Activated CD4-positive, alpha-beta T cell treated with anti-CD3 and anti-CD28 coated beads, Interleukin-2, amount 10 ng/mL, durations not matched to agents 7 days and 5 days (primary cell): ENCODE data around the gene TENM4. TPM values are rescaled to one million over a fixed set of nuclear protein-coding genes. Genes with fewer than 3 reads are reported as not detected.
A peak's percentile ranks its signal among the peaks of the same experiment; 100 is the strongest.
"Not testable (repeated sequence)": the region's sequence is repeated elsewhere in the genome, so short reads cannot be mapped to it uniquely, and the experiment has no call there.

Experiments used
- CTCF ChIA-PET: fragments of 350-600 bp; sonication (Branson Sonifier 250); formaldehyde crosslinking; loops from one replicate; lab custom pipeline; 2021; ENCODE audit warnings: antibody characterized with exemption; lab: Charles Lee
- POLR2A ChIA-PET: fragments of 350-600 bp; sonication (Branson Sonifier 250); formaldehyde crosslinking; loops from one replicate; lab custom pipeline; 2021; ENCODE audit warnings: antibody characterized with exemption; lab: Charles Lee
- DNase-seq: peaks from one replicate; pipeline ENCODE4 v3.0.0-alpha.2; 2020
- H3K27ac Mint-ChIP-seq: one replicate; pipeline ENCODE4 v1.8.0; 2021; ENCODE audit warnings: mild to moderate bottlenecking, moderate library complexity, mixed read lengths
- H3K27me3 Mint-ChIP-seq: one replicate; pipeline ENCODE4 v1.8.0; 2021; ENCODE audit warnings: mixed read lengths
- H3K36me3 Mint-ChIP-seq: one replicate; pipeline ENCODE4 v1.8.0; 2021; ENCODE audit warnings: low read depth, mixed read lengths
- H3K4me1 Mint-ChIP-seq: one replicate; pipeline ENCODE4 v1.8.0; 2021; ENCODE audit warnings: mixed read lengths
- H3K4me3 Mint-ChIP-seq: one replicate; pipeline ENCODE4 v1.8.0; 2021; ENCODE audit warnings: mild to moderate bottlenecking, moderate library complexity, mixed read lengths
- H3K9me3 Mint-ChIP-seq: one replicate; pipeline ENCODE4 v1.8.0; 2021; ENCODE audit warnings: mixed read lengths
- total RNA-seq, 2 experiments: library from RNA; stranded (reverse); gene quantifications; one replicate each; pipeline ENCODE4 v1.2.3, GENCODE V29; 2021

TENM4 gene
- total RNA-seq, 2 experiments from 2014 or later, result not detected

DNA sequence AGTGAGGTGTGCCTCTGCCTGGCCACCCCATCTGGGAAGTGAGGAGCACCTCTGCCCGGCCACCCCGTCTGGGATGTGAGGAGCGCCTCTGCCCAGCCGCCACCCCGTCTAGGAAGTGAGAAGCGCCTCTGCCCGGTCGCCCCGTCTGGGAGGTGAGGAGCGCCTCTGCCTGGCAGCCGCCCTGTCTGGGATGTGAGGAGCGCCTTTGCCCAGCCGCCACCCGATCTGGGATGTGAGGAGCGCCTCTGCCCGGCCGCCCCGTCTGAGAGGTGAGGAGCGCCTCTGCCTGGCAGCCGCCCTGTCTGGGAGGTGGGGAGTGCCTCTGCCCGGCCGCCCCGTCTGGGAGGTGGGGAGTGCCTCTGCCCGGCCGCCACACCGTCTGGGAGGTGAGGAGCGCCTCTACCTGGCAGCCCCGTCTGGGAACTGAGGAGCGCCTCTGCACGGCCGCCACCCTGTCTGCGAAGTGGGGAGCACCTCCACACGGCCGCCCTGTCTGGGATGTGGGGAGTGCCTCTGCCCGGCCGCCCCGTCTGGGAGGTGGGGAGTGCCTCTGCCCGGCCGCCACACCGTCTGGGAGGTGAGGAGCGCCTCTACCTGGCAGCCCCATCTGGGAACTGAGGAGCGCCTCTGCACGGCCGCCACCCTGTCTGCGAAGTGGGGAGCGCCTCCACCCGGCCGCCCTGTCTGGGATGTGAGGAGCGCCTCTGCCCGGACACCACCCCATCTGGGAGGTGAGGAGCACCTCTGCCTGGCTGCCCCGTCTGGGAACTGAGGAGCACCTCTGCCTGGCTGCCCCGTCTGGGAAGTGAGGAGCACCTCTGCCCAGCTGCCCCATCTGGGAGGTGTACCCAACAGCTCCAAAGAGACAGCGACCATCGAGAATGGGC, 561.5 kb downstream of the TENM4 start:
- H3K4me1 Mint-ChIP-seq, H3K27me3 Mint-ChIP-seq, POLR2A ChIA-PET, DNase-seq, CTCF ChIA-PET, H3K4me3 Mint-ChIP-seq, H3K36me3 Mint-ChIP-seq, H3K27ac Mint-ChIP-seq: not testable (repeated sequence)
- H3K9me3 Mint-ChIP-seq, result peaks cover 13% of the 10 kb centered on the region

DNA sequence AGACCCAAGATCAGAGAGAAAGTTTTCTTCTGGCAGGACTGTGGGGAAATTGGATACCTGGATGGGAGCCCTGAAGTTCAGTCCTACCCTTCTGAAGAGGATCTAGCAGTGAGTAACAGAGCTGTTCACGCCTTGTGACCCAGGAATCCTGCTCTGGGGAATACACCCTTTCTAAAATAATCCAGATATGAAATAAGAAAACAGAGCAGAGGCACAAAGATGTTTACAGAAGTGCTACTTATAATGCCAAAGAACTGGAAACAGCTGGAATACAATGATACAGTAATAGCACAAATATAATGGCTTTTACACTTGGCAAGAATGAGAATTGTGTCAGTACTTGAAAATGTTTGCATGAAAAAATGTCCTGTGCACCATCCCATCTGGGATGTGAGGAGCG, 562.2 kb downstream of the TENM4 start:
- Mint-ChIP-seq H3K27ac (no peak overlapping the region), H3K4me1 (no peaks in the 10 kb centered on the region), H3K36me3 (no peaks in the 10 kb centered on the region), H3K4me3 (no peak overlapping the region), H3K9me3 (peaks cover 13% of the 10 kb centered on the region), H3K27me3 (no peaks in the 10 kb centered on the region)
- ChIA-PET CTCF (no interaction called here), POLR2A (no interaction called here)
- no peak for DNase-seq

DNA sequence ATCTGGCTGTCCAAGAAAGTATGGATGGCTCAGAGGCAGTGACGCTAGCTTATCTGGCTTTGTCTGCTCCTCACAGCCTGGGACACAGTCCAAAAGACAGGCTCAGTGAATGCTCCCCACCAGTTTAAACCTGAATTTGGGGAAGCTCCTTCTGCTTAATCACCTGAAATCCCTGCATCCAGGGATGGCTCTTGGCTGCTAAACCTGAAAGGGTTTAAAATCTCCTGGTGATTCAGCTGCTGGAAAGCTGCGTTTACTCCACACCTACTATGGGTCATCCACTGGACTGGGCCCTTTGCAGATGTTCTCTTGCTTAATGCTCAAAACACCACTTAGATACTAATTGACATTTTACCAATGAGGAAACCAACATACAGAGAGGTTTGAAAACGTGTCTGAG, 564.2 kb downstream of the TENM4 start:
- POLR2A ChIA-PET, result no interaction called here
- CTCF ChIA-PET, result interaction anchor here (1.4 kb wide), 1 partner anchor 13 kb away, joined by 3 read pairs; no protein-coding TSS in a partner anchor
- Mint-ChIP-seq H3K27me3 (no peaks in the 10 kb centered on the region), H3K36me3 (no peaks in the 10 kb centered on the region), H3K27ac (no peak overlapping the region), H3K4me3 (no peak overlapping the region), H3K4me1 (no peaks in the 10 kb centered on the region), H3K9me3 (peaks cover 13% of the 10 kb centered on the region)
- no peak for DNase-seq

DNA sequence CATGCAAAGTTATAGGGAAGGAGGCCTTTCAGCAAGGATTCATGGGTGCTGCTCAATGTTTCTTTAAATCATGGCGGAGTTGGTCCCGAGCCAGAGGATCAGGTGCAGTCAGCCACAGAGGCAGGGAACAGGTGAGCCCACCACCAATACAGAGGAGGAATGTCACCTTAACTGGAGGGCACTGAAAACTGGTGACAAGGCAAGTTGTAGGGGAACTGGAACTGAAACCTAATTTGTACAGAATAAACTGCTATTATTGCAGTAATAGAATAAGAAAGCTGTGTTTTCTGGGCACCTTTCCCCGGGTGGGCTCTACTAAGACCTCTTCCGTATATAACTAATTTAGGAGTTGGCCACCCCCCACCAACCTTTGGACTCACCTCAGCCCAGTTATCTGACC, 570.2 kb downstream of the TENM4 start:
- no peak for DNase-seq
- Mint-ChIP-seq H3K4me1 (no peaks in the 10 kb centered on the region), H3K27me3 (peaks cover 15% of the 10 kb centered on the region), H3K9me3 (no peaks in the 10 kb centered on the region), H3K36me3 (no peaks in the 10 kb centered on the region), H3K4me3 (no peak overlapping the region), H3K27ac (no peak overlapping the region)
- POLR2A ChIA-PET, result interaction anchor here (0.6 kb wide), 1 partner anchor 16 kb away, joined by 3 read pairs; no protein-coding TSS in a partner anchor
- CTCF ChIA-PET, result no interaction called here

DNA sequence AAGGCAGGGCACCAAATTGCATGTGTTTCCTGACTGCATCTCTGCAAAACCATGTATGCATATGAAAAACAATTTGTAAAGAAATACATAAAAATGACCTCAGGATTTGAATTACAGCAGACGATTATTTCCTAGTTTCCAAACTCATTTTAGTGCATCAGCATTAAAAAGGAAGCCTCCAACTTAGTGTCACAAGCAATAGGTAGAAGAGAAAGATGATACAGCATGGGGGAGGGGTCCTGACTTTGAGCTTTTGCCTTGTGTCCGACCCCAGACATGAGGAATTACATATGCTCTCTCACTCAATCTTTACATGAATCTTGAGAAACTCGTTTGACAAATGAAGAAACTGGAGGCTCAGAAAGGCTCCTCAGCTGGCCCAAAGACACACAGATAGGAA, 571.5 kb downstream of the TENM4 start:
- H3K4me1 Mint-ChIP-seq, result no peaks in the 10 kb centered on the region
- H3K4me3 Mint-ChIP-seq, result no peak overlapping the region
- DNase-seq, result no peak
- H3K27me3 Mint-ChIP-seq, result peaks cover 15% of the 10 kb centered on the region
- H3K36me3 Mint-ChIP-seq, result no peaks in the 10 kb centered on the region
- H3K27ac Mint-ChIP-seq, result no peak overlapping the region
- no peaks in the 10 kb centered on the region for H3K9me3 Mint-ChIP-seq
- CTCF ChIA-PET, result no interaction called here
- POLR2A ChIA-PET, result no interaction called here

DNA sequence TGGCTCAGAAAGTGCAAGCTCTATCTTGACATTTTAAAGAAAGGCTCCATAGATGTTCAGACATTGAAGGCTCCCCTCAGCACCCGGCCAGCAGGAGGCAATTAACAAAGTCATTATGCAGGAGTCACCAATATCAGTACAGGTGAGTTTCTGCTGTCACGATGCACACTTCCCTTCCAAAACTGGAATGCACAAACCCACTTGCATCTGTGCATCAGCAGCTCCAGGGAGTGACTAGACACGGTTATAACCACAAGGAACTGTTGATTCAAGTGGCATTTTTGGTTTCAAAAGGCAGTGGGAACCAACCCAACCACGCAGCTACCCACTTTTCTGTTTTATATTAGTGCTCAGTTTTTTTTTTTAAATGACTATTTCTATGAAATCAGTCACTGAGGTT, 572.3 kb downstream of the TENM4 start:
- ChIA-PET CTCF (no interaction called here), POLR2A (no interaction called here)
- Mint-ChIP-seq H3K9me3 (no peaks in the 10 kb centered on the region), H3K4me1 (no peaks in the 10 kb centered on the region), H3K4me3 (no peak overlapping the region), H3K27me3 (peaks cover 15% of the 10 kb centered on the region), H3K27ac (no peak overlapping the region), H3K36me3 (no peaks in the 10 kb centered on the region)
- DNase-seq, result no peak

DNA sequence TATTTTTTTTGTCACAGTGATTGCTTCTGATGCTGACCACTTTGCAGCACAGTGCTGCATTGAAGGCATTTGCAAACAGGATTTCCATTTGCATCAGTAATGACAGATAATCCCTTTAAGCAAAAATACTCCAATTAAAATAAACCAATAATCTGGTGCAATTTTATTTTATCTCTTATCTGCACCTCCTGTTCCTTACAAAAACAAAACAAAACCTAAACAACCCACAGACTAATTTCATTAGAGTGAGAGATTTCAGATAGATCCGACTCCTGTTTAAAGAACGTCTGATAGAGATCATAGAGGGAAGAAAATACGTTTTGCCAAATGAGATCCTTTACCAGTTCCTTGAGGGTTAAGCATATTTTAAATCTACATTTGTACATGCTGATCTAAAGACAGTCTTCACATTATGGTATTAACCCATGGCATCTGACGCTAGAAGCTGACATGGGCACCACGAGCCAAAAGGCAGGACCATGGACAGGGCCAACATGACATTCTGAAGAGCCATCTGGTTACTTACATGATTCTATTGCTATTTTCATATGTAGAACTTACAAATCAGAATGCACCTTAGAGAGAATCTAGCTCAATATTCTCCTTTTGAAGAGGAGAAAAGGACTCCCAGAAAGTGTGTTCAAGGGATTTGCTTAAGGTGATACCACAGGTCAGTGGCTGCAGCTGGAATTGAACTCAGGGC, 580.0 kb downstream of the TENM4 start:
- no peak overlapping the region for H3K4me3 Mint-ChIP-seq
- ChIA-PET POLR2A (no interaction called here), CTCF (interaction anchor here (0.9 kb wide), 1 partner anchor 41 kb away, joined by 3 read pairs; no protein-coding TSS in a partner anchor)
- H3K27ac Mint-ChIP-seq, result no peak overlapping the region
- H3K9me3 Mint-ChIP-seq, result no peaks in the 10 kb centered on the region
- no peaks in the 10 kb centered on the region for H3K36me3 Mint-ChIP-seq
- peaks cover 5% of the 10 kb centered on the region for H3K27me3 Mint-ChIP-seq
- H3K4me1 Mint-ChIP-seq, result no peaks in the 10 kb centered on the region
- DNase-seq, result peak; percentile 8

DNA sequence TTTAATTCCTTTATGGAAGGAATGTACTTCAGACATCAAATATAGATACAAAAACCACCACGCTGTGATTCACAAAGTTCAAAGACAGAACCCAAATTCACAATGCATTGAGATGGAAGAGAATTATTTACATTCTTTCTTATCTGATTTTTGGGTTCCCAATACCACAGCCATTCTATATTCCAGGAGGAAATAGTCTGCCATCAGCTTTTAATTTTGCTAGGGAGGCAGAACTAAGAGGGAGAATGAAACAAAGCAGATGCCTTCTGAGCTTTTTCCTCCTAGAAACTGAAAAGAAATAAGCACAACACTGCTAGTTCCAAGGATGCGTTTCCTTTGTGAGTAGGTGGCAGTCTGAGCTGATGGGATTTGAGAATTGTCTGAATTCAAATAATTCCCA, 583.1 kb downstream of the TENM4 start:
- peaks cover 5% of the 10 kb centered on the region for H3K27me3 Mint-ChIP-seq
- no peak overlapping the region for H3K4me3 Mint-ChIP-seq
- ChIA-PET POLR2A (no interaction called here), CTCF (no interaction called here)
- no peaks in the 10 kb centered on the region for H3K36me3 Mint-ChIP-seq
- no peak for DNase-seq
- no peaks in the 10 kb centered on the region for H3K4me1 Mint-ChIP-seq
- H3K9me3 Mint-ChIP-seq, result no peaks in the 10 kb centered on the region
- no peak overlapping the region for H3K27ac Mint-ChIP-seq

DNA sequence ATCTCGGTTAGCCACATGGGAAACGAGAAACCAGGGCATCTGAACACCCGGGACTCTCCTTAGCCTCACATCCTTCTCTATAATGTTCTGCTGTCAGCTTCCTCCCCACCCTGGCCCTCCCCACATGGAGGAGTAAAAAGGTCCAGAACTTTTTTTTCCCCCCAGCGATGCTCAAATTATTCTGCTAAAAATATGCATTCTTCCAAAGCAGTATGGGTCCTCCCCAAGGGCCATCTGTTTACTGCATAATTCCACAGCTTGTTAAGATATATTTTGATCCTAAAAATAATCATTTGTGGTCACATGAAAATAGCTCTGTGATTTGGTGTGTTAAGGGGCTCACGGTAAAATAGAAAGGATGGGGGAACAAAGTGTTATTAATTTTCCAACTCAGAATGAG, 584.6 kb downstream of the TENM4 start:
- H3K9me3 Mint-ChIP-seq, result no peaks in the 10 kb centered on the region
- CTCF ChIA-PET, result no interaction called here
- no peak overlapping the region for H3K4me3 Mint-ChIP-seq
- POLR2A ChIA-PET, result no interaction called here
- DNase-seq, result no peak
- no peak overlapping the region for H3K27ac Mint-ChIP-seq
- H3K4me1 Mint-ChIP-seq, result no peaks in the 10 kb centered on the region
- peaks cover 5% of the 10 kb centered on the region for H3K27me3 Mint-ChIP-seq
- no peaks in the 10 kb centered on the region for H3K36me3 Mint-ChIP-seq

DNA sequence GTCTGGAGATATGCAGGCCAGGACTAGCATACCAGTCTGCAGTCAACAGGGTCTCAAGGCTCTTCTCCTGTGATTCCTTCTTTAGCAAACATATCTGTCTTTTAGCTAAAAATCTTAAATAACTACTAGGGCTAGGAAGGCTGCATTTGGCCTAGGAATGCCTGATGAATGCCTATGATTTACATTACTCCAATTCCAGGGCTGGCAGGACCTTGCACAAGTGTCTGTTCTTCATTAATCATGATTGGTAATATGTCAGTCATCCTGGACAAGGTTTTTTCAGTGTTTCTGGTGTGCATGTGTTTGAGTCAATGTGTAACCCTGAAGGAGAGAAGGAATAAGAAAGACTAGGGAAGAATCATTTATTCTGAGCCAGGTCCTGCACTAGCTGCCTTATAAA, 585.7 kb downstream of the TENM4 start:
- Mint-ChIP-seq H3K4me1 (no peaks in the 10 kb centered on the region), H3K36me3 (no peaks in the 10 kb centered on the region), H3K4me3 (no peak overlapping the region), H3K27ac (no peak overlapping the region), H3K9me3 (no peaks in the 10 kb centered on the region), H3K27me3 (peaks cover 8% of the 10 kb centered on the region)
- ChIA-PET POLR2A (no interaction called here), CTCF (no interaction called here)
- no peak for DNase-seq

DNA sequence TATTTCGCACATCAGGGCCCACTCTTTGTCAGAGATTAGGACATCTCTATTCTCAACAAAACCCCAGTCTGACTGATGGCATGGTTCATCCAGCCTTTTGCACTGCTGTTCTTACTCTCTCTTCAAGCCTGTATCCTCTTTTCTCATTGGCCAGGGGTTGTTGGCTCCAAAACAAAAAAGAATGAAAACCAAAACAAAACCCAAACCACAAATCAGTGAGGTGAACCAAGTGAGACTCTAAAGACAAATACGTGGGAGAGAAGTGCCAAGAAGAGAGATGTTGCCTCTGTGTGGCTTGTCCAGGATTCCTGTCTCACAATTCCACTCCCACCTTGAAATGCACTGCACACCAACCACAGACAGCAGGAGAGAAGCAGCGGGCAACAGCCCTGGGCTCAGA, 587.3 kb downstream of the TENM4 start:
- DNase-seq, result no peak
- CTCF ChIA-PET, result no interaction called here
- Mint-ChIP-seq H3K4me1 (no peaks in the 10 kb centered on the region), H3K27me3 (peaks cover 10% of the 10 kb centered on the region), H3K36me3 (no peaks in the 10 kb centered on the region), H3K27ac (no peak overlapping the region), H3K4me3 (no peak overlapping the region), H3K9me3 (no peaks in the 10 kb centered on the region)
- POLR2A ChIA-PET, result no interaction called here

DNA sequence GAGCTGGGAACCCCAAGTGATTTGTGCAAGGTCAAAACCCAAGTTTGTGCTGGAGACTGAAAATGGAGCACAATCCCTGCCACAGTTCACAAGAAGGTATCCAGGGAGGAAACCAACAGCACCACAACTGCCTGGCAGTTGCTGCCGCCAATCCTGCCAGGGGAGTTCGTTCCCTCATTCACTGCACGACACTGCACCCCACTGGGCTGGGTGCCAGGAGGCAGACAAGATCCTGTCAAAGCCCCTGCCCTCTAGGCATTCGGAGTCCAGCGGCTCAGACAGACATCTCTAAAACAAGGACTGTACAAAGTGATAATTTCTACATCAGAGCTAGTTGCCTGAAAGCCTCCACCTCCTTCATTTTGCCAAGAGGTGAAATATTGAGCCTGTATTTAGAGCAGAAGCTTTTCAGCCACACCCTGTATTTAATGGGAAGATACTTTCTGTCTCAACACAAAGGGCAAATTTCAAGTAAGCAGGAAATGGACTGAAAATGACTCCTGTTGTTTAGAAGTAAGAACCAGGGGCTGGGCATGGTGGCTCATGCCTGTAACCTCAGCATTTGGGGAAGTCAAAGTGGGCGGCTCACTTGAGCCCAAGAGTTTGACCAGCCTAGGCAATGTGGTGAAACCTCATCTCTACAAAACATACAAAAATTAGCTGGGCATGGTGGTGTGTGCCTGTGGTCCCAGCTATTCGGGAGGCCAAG, 588.8 kb downstream of the TENM4 start:
- no peaks in the 10 kb centered on the region for H3K36me3 Mint-ChIP-seq
- H3K27me3 Mint-ChIP-seq, result peaks cover 12% of the 10 kb centered on the region
- no peaks in the 10 kb centered on the region for H3K9me3 Mint-ChIP-seq
- H3K4me1 Mint-ChIP-seq, result no peaks in the 10 kb centered on the region
- no peak for DNase-seq
- ChIA-PET POLR2A (no interaction called here), CTCF (no interaction called here)
- no peak overlapping the region for H3K27ac Mint-ChIP-seq
- H3K4me3 Mint-ChIP-seq, result no peak overlapping the region

DNA sequence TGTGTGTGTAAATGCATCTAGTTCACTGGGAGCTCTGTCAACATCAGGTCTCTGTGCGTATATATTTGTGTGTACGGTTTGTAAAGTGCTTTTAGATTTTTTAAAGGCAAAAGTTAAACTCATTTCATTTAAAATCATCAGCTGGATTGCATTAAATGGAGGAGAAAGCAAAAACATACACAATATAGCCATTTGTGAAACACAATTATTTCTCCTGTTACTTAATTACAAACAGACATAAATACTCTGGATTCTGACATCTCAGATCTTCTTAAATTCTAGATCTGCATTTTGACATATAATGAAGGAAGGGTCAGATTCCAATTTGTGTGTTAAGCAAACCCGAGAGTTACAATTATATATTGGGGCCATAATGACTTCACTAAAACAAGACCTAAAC, 590.8 kb downstream of the TENM4 start:
- H3K4me3 Mint-ChIP-seq, result no peak overlapping the region
- peaks cover 12% of the 10 kb centered on the region for H3K27me3 Mint-ChIP-seq
- ChIA-PET POLR2A (no interaction called here), CTCF (no interaction called here)
- no peaks in the 10 kb centered on the region for H3K4me1 Mint-ChIP-seq
- H3K9me3 Mint-ChIP-seq, result no peaks in the 10 kb centered on the region
- no peak overlapping the region for H3K27ac Mint-ChIP-seq
- H3K36me3 Mint-ChIP-seq, result no peaks in the 10 kb centered on the region
- no peak for DNase-seq
